HG02840 (cell line): ENCODE measurements around the gene MOSMO.
A peak's percentile ranks its signal among the peaks of the same experiment; 100 is the strongest.
"Not testable (repeated sequence)": the region's sequence is repeated elsewhere in the genome, so short reads cannot be mapped to it uniquely, and the experiment has no call there.

Source experiments
- ATAC-seq: cut with Tn5 transposase; IDR thresholded peaks from one replicate; pipeline ENCODE4 v1.9.1; 2021; ENCODE audit warnings: mild to moderate bottlenecking, moderate library complexity, moderate number of reproducible peaks; ENCODE audit not compliant: unreplicated experiment, low FRiP score

The MOSMO gene

GRCh38 chr16:22001591-22001990, 6.3 kb upstream of the MOSMO start:
- no peak for ATAC-seq

GRCh38 chr16:22002047-22002446, 5.9 kb upstream of the MOSMO start:
- not testable (repeated sequence) for ATAC-seq

- ATAC-seq: no peak
Observed at GRCh38 chr16:22003195-22003594, 4.7 kb upstream of the MOSMO start.

- ATAC-seq: no peak
Observed at GRCh38 chr16:22004341-22004740, 3.6 kb upstream of the MOSMO start.

GRCh38 chr16:22005746-22006145, 2.2 kb upstream of the MOSMO start:
- ATAC-seq: no peak

- ATAC-seq: no peak
Observed at GRCh38 chr16:22006636-22007035, 1.3 kb upstream of the MOSMO start.

GRCh38 chr16:22007159-22007508, 777 bp upstream of the MOSMO start:
- ATAC-seq: no peak

GRCh38 chr16:22008215-22009059, 526 bp downstream of the MOSMO start:
- ATAC-seq: peak; percentile 22

GRCh38 chr16:22010902-22011301, 3.0 kb downstream of the MOSMO start:
- ATAC-seq: no peak

- ATAC-seq: no peak
Observed at GRCh38 chr16:22012241-22012640, 4.3 kb downstream of the MOSMO start.

GRCh38 chr16:22013486-22013885, 5.6 kb downstream of the MOSMO start:
- ATAC-seq: no peak

GRCh38 chr16:22014271-22014873, 6.5 kb downstream of the MOSMO start:
- ATAC-seq: no peak

- no peak for ATAC-seq
Observed at GRCh38 chr16:22016927-22017326, 9.0 kb downstream of the MOSMO start.

- no peak for ATAC-seq
Observed at GRCh38 chr16:22018559-22018958, 10.6 kb downstream of the MOSMO start.

GRCh38 chr16:22022151-22022550, 14.2 kb downstream of the MOSMO start:
- no peak for ATAC-seq

GRCh38 chr16:22023505-22023904, 15.6 kb downstream of the MOSMO start:
- no peak for ATAC-seq

GRCh38 chr16:22024785-22025184, 16.9 kb downstream of the MOSMO start:
- not testable (repeated sequence) for ATAC-seq

- ATAC-seq: no peak
Observed at GRCh38 chr16:22027633-22028032, 19.7 kb downstream of the MOSMO start.

GRCh38 chr16:22029632-22030031, 21.7 kb downstream of the MOSMO start:
- ATAC-seq: no peak

GRCh38 chr16:22030087-22030812, 22.3 kb downstream of the MOSMO start:
- no peak for ATAC-seq

- no peak for ATAC-seq
Observed at GRCh38 chr16:22031483-22032083, 23.7 kb downstream of the MOSMO start.
